ENCODE measurements around the gene SHC4. TPM values are rescaled to one million over a fixed set of nuclear protein-coding genes. Genes with fewer than 3 reads are reported as not detected.

Gene SHC4
- total and polyA plus RNA-seq, 2 of the 8 experiments (the other 6 are each of a cell fraction or from before 2014, with no cell fraction given) = 0.15 to 0.30 TPM

DNA sequence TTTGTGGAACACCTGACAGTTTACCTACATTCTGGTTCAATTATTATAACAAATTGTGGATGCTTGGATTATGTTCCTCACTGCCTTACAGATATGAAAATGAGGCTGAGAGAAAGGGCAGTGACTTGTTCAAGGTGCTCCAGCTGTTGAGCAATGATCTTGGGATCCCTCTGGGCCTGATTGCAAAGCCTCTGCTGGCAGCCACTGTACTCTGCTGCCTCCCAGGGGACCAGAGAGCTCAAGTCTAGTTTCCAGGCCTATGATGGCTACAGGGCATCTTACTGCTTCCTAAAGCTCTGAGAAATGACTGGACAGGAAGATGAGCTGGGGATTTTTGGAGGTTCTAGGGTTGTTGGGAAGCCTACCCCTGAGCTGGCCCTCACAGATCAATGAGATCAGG lies 2.3 kb upstream of the SHC4 start:
- Histone ChIP-seq H3K23me2 (ENCODE audit: low read depth, low read length) (peaks cover 5% of the 10 kb centered on the region), H3K18ac (ENCODE audit: extremely low read depth, low read length) (no peak overlapping the region), H3K4me2 (ENCODE audit: insufficient read depth in 1 of 2, low read depth in 2 of 2, low read length in 2 of 2) (no peak overlapping the region), H3K9ac (replicated peaks in 1 of 4; ENCODE audit: extremely low read depth in 1 of 4, low read depth in 3 of 4, low read length in 3 of 4) (no peak overlapping the region), H4K5ac (ENCODE audit: insufficient read length, low read depth, low read length) (no peak overlapping the region), H2AK5ac (ENCODE audit: low read depth, low read length) (no peak overlapping the region), H3K27me3 (replicated peaks in 1 of 4; ENCODE audit: control insufficient read depth in 3 of 4, extremely low read depth in 1 of 4, insufficient read depth in 3 of 4, low read length in 3 of 4) (peaks cover 8 to 20% (median 17%) of the 10 kb centered on the region in 4 experiments), H2BK15ac (ENCODE audit: low read length) (no peak overlapping the region), H3K14ac (ENCODE audit: insufficient read length) (no peak overlapping the region), H2BK20ac (ENCODE audit: low read length) (no peak overlapping the region), H3K4me3 (ENCODE audit: extremely low read depth in 1 of 4, insufficient read depth in 2 of 4, low read depth in 3 of 4, low read length in 4 of 4) (no peak overlapping the region), H3K79me1 (ENCODE audit: low read depth, low read length) (no peaks in the 10 kb centered on the region), H2BK120ac (replicated peaks; ENCODE audit: low read depth, low read length) (no peak overlapping the region), H2BK12ac (ENCODE audit: low read depth, low read length) (no peak overlapping the region), H4K20me1 (replicated peaks in 1 of 2; ENCODE audit: control insufficient read depth in 1 of 2, insufficient read depth in 2 of 2, low read length in 2 of 2) (no peaks in the 10 kb centered on the region), H2BK5ac (ENCODE audit: low read depth, low read length) (no peak overlapping the region), H3K36me3 (ENCODE audit: control insufficient read depth in 2 of 4, insufficient read depth in 4 of 4, low read length in 3 of 4) (no peaks in the 10 kb centered on the region), H3K4ac (replicated peaks; ENCODE audit: insufficient read length, low read depth, low read length) (no peak overlapping the region), H3K9me3 (ENCODE audit: insufficient read depth in 2 of 2, low read depth in 1 of 2, low read length in 1 of 2) (no peaks in the 10 kb centered on the region), H3K27ac (ENCODE audit: low read depth, low read length) (no peak overlapping the region), H3K79me2 (ENCODE audit: control insufficient read depth in 1 of 2, insufficient read depth in 2 of 2, low read length in 2 of 2) (no peaks in the 10 kb centered on the region), H2AFZ (ENCODE audit: low read length) (no peak overlapping the region), H3K4me1 (replicated peaks in 1 of 4; ENCODE audit: control insufficient read depth in 3 of 4, insufficient read depth in 4 of 4, low read length in 3 of 4) (peaks cover 0 to 12% (median 1%) of the 10 kb centered on the region in 4 experiments; a peak in 4 of 7 replicates), H3K56ac (replicated peaks; ENCODE audit: insufficient read length, low read depth, low read length) (no peak overlapping the region), H3K23ac (ENCODE audit: insufficient read length) (no peak overlapping the region), H4K8ac (ENCODE audit: extremely low read depth, insufficient read depth, low read length) (no peak overlapping the region), H4K91ac (replicated peaks; ENCODE audit: insufficient read length, low read length) (no peak overlapping the region)
- ChIA-PET POLR2A (ENCODE audit: partially characterized antibody) (interaction anchor here (0.5 to 2.9 kb wide), 2 partner anchors 10 to 699 kb away, joined by 3 to 11 read pairs; no protein-coding TSS in a partner anchor), CTCF (ENCODE audit: partially characterized antibody) (interaction anchor here (0.5 to 6.2 kb wide), 14 partner anchors 12 to 609 kb away, joined by 3 to 59 read pairs (median 3); partner anchors contain the start of genes EID1 and SECISBP2L)
- no peak for DNase-seq (ENCODE audit: low read depth in 1 of 2, low spot score in 2 of 2)
- TF ChIP-seq CEBPB (IDR thresholded peaks at IDR 0.05; ENCODE audit: low read depth, low read length) (peak; percentile 47; the same call in 1 of the 2 replicates), CHD2 (IDR thresholded peaks at IDR 0.05; ENCODE audit: low read length) (no peak), RAD21 (IDR thresholded peaks at IDR 0.05 in 1 of 2, conservative IDR thresholded peaks at IDR 0.05 in 1 of 2; ENCODE audit: low read depth in 2 of 2, low read length in 2 of 2) (peak; percentile 59 to 71), SAP30 (IDR thresholded peaks at IDR 0.05; ENCODE audit: insufficient read depth, insufficient replicate concordance, low read length) (no peak), TAF7 (optimal IDR thresholded peaks at IDR 0.05; ENCODE audit: borderline replicate concordance, low read depth, low read length) (no peak), ZNF274 (IDR thresholded peaks at IDR 0.05; ENCODE audit: borderline replicate concordance, extremely low read depth, low read length) (no peak), KDM5A (IDR thresholded peaks at IDR 0.05; ENCODE audit: low read length) (no peak)
- TF ChIP-seq, protein P1, sequence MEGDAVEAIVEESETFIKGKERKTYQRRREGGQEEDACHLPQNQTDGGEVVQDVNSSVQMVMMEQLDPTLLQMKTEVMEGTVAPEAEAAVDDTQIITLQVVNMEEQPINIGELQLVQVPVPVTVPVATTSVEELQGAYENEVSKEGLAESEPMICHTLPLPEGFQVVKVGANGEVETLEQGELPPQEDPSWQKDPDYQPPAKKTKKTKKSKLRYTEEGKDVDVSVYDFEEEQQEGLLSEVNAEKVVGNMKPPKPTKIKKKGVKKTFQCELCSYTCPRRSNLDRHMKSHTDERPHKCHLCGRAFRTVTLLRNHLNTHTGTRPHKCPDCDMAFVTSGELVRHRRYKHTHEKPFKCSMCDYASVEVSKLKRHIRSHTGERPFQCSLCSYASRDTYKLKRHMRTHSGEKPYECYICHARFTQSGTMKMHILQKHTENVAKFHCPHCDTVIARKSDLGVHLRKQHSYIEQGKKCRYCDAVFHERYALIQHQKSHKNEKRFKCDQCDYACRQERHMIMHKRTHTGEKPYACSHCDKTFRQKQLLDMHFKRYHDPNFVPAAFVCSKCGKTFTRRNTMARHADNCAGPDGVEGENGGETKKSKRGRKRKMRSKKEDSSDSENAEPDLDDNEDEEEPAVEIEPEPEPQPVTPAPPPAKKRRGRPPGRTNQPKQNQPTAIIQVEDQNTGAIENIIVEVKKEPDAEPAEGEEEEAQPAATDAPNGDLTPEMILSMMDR (IDR thresholded peaks at IDR 0.05; ENCODE audit: control extremely low read depth in 1 of 3, insufficient read depth in 1 of 3, low read depth in 1 of 3, low read length in 3 of 3) = peak; percentile 21 to 51 (median 51)
- no peak for FAIRE-seq
